MV-4-11 (cell line): ENCODE results near the gene BCLAF1.
"Not testable (repeated sequence)": the region's sequence is repeated elsewhere in the genome, so short reads cannot be mapped to it uniquely, and the experiment has no call there.

ENCODE experiments used
- DNase-seq: peaks from one replicate; lab custom pipeline; 2025; lab: John Stamatoyannopoulos, UW

Gene BCLAF1

DNA sequence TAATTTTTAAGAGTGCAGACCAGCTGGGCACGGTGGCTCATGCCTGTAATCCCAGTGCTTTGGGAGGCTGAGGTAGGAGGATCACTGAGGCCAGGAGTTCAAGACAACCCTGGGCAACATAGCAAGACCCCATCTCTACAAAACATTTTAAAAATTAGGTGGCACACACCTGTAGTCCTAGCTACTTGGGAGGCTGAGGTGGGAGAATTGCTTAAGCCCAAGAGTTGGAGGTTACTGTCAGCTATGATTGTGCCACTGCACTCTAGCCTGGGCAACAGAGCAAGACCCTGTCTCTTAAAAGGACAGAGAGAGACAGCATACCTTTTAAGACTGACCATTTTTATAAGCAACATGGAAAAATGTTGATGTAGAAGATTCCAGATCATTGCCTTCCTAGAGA lies 18.8 kb upstream of the BCLAF1 start:
- not testable (repeated sequence) for DNase-seq

DNA sequence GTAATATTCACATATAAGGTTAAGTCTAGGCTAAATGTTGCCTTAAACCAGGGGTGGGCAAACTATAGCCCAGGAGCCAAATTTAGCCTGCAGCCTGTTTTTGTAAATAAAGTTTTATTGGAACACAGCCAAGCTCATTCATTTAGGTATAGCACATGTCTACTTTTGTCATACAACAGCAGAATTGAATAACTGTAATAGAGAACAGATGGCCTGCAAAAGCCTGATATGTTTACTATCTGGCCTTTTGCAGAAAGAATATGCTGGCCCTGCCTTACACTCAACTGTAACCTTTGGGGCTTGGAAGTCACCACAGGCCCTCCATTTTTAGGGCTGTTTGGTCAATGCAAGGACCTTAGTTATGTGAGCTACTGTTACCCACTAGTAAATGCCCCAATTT lies 17.7 kb upstream of the BCLAF1 start:
- no peak for DNase-seq

- no peak for DNase-seq
Measured at GRCh38 chr6:136306466-136306865, 16.8 kb upstream of the BCLAF1 start.

DNA sequence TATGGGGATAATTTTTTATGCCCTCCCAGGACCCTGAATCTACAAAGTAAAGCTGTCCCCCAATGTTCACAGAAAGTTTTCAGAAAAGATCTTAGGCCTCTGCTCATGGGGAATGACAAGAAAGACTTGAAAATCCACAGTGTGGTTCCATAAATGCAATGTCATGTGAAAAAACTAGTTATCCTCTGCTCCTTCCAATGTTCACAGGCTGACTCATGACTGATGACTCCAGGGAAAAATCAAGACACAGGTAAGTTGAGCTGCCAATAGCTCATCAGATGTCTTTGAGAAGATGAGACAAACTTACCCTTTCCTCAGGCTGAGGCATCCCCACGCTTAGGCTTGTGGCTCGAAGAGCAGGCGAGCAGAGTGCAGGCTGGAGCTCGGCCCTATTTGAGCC lies 14.8 kb upstream of the BCLAF1 start:
- DNase-seq, result no peak

DNA sequence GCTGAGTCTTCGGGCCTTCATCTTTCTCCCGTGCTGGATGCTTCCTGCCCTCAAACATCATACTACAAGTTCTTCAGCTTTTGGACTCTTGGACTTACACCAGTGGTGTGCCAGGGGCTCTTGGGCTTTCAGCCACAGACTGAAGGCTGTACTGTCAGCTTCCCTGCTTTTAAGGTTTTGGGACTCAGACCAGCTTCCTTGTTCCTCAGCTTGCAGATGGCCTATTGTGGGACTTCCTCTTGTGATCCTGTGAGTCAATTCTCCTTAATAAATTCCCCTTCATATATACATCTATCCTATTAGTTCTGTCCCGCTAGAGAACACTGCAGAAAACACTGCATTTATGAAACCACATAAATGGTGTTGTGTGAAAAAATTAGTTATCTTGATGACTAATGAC lies 13.9 kb upstream of the BCLAF1 start:
- peak; percentile 39 for DNase-seq

DNA sequence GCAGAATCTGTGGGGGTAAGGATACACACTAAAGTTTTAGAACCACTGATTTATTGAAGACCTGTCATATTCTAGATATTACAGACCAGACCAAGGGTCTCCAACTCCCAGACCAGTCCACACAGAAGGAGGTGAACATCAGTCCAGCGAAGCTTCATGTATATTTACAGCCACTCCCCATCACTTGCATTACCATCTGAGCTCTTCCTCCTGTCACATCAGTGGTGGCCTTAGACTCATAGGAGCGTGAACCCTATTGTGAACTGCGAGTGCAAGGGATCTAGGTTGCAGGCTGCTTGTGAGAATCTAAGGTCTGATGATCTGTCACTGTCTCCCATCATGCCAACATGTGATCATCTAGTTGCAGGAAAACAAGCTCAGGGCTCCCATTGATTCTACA lies 5.0 kb upstream of the BCLAF1 start:
- no peak for DNase-seq

DNA sequence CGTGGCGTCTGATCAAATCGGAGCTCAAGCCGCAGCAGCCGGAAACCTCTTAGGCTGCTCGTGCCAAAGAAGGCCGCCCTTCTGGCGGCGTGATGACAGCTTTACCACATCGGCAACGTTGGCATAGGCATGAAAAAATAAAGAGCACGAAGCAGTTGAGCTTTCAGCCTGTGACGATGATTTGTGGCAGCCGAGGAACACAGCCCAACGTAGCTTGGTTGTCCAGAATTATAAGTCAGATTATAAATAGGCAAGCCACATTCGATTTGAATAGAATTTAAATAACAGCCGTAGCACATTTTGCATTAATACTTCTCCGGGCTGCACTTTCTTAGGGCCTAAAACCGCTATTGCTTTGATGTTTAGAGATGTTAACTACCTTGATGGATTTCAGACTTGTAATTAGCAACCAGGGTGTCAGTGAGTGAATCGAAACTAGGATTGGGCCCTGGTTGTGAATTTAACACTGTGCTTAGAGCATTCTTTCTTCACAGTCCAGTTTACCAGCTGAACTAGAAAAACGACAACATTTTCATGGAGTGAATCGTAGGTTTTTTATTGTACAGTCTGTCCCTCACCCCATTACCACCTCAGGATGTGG lies 864 bp upstream of the BCLAF1 start:
- peak; percentile 73 for DNase-seq

GRCh38 chr6:136289327-136289578 lies 393 bp downstream of the BCLAF1 start:
- peak; percentile 84 for DNase-seq

GRCh38 chr6:136288566-136289326 lies 900 bp downstream of the BCLAF1 start:
- peak; percentile 72 for DNase-seq

DNA sequence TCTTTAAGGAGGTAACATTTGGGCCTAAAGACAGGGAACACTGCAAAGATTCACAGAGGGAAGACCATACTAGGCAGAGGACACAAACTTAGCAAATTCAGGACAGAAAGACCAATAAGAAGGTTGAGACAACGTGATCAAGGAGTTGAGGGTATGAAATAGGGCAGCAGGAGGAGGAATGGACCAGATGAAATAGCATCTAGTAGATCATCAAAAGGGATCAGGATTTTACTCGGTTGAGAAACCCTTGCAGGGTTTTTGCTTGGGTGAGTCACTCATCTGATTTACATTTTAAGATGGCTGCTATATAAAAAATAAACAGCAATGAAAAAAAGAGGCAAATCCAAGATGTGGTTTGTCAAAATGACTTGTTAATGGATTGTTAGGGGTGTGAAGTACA lies 4.7 kb downstream of the BCLAF1 start:
- DNase-seq, result peak; percentile 26

GRCh38 chr6:136282906-136283305 lies 6.7 kb downstream of the BCLAF1 start:
- no peak for DNase-seq

- no peak for DNase-seq
Measured at GRCh38 chr6:136280032-136280609, 9.5 kb downstream of the BCLAF1 start.

DNA sequence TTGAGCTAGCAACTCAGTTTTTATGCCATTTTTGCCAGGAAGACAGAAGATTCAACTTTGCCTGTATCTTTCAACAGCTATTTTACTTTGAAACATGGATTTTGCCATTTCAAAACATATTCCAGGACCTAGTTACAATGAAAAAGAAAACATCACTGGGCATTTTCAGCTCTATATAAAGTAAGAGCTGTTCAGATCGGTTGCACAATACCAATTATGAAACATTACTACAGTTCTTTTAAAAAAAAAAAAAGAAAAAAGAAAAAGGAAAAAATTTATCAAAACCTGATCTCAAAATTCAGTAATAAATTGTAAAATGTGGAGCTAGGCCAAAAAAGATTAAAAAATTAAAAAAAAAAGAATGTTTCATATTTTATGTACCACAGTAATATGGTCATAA lies 15.6 kb downstream of the BCLAF1 start:
- DNase-seq, result peak; percentile 15

DNA sequence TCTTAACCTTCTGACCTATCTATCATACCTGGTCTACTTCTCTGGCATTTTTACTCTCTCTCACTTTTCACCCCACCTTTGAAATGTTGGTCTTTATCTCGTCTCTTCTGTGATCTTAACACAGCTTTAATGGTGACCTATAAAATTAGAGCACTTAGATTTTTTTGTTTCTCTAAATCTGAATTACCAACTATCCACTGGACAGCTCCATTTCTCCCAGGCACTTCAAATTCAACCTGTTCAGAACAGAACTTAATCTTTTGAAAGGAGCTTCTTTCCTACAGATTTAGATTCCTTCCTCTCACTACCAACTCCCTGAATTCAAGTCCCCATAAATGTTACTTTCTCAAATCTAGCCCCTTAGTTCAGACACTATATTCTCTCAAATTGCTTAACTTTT lies 24.5 kb downstream of the BCLAF1 start:
- no peak for DNase-seq

- DNase-seq, result no peak
Measured at GRCh38 chr6:136262940-136263339, 26.7 kb downstream of the BCLAF1 start.

DNA sequence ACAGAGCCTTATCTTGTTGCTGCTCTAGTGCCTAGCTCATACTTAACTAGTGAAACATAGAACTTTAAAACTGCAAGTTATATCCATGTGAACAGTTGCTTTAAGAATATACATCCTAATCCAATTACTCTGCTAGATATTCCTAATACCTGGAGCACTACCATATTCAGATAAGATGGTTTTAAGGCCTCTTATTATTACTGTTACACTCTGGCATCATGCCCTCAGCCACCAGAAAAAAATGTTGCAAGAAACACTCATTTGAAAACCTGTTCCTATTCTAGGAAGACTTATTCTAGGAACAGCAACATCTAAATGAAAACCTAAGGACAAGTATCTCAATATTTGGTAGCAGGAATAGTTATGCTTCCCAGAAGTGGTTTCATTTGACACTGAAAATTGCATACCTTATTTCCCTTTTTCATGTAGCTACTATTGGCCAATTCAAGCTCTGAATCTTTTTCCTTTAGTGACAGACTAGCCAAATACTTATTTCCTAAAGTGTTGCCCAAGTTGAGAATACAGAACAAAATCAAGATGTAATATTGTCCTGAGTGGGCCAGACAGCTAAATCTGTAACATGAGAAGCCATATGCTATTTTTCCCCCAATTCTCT lies 34.7 kb downstream of the BCLAF1 start:
- DNase-seq, result peak; percentile 17

DNA sequence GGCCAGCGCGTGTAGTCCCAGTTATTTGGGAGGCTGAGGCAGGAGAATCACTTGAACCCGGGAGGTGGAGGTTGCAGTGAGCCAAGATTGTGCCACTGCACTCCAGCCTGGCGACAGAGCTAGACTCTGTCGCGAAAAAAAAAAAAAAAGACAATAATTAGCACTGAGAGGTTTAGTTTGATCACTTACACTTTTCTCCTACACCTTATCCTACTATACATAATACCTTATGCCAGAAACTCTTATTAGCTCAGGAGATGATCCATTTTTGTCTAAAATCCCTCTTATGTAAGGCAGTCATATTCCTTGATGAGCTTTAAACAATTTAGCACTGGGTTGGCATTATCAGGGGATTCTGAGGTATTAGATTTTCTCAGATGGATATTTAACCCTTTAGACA lies 35.9 kb downstream of the BCLAF1 start:
- no peak for DNase-seq

DNA sequence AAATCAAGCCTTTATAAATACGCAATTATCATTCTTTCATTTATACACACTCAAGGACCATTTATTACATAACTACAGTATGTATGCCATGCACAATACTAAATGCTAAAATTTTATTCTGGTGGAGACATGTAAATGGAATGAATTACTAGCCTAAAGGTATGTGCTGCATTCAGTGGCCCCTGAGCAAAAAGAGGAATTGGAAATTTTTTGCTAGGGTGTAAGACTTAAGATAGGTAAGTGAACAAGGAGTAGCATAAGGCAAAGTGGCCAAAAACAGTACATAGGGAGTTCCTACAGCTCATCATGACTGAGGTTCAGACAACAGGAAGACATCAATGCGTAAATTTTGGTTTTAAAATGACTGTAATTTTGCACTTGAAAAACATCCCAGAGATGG lies 37.2 kb downstream of the BCLAF1 start:
- DNase-seq, result no peak

DNA sequence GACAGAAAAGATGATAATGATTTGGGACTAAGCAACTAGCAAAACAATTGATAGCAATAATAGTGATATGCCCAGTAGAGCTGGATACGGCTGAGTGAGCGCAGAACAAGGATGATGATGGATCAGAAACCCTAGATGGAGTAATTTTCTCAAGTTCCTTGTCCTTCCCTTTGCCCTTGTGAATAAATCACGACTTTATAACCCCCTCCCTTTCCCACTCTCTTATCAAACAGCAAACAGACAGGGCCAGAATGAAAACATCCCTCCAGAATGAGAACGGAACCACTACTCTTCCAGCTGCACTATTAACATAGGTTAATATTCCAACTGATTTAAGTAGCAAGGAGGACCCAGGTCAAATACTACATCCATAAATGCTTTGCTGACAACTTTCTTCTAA lies 38.3 kb downstream of the BCLAF1 start:
- no peak for DNase-seq

- no peak for DNase-seq
Measured at GRCh38 chr6:136250686-136251008, 39.0 kb downstream of the BCLAF1 start.

DNA sequence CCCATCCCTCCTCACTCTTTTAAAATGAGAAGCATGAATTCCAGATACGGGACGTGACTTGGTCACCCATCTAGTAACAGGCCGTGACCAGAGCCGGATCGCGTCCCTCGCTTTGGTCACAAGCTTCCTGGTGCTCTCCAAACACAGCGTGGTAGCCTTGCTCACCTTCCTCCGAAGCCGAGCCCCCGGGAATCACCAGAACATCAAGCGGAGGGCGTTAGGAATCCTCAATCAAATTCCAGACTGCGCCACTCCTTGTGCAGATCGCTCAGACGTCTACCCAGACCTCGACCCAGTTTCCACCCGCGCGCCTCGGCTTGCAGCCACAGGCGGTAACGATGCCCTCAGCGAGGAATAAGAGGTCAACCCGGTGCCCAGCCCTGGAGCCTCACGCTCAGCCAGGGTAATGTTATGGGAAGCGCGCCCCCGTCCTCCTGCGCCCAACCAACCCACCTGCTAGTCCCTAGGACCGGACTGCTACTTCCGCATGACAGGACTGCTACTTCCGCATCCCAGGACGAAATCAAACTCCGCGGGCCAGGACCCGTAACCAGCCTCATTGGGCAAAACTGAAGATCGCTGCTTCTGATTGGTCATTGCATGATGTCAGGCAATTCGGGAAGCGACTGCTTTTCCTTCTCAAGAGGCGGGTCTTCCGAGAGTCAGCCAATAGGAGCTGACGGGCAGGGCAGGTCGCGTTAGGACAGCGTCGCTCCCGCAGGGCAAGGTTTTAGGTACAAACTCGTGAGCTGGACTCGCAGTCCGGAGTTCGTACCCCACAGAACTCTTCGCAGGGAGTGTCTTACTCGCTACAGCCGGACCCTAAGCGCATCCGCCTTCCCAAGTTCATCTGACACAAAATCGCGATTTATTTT lies 39.6 kb downstream of the BCLAF1 start, which contains the start of gene MTFR2:
MTFR2 (minus strand) TSS at position 501 of the 875 bp plus-strand sequence. CDS start 1,212 bp downstream, outside the sequence.
- peak; percentile 100 for DNase-seq

DNA sequence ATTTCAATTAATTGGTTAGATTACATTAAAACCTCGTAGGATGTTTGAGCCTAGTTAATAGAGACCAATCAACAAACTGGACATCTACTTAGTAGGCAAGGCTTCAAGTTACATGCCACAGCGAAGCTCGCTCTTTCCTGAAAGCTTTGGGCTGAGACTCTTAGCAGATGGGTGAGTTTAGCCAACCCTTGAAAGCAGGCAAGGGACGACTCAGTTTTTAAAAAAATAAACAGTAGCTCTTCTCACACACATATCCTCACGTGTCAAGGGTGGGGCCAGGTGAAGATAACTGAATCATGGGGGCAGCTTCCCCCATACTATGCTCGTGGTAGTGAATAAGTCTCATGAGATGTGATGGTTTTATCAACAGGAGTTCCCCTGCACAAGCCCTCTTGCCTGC lies 40.3 kb downstream of the BCLAF1 start:
- DNase-seq, result no peak
